Sigmoid colon (tissue), 7 donors: ENCODE data around the gene BCL7C. TPM values are rescaled to one million over a fixed set of nuclear protein-coding genes. Genes with fewer than 3 reads are reported as not detected.
"Not testable (repeated sequence)": the region's sequence is repeated elsewhere in the genome, so short reads cannot be mapped to it uniquely, and the experiment has no call there.

Experiments used
- DNase-seq: peaks from one replicate; pipeline ENCODE4 v3.0.0-alpha.2; 2019
- H3K27ac ChIP-seq, 4 donors: fragments of 200-600 bp; sonication (generic); one replicate each; pipeline ENCODE4 v1.5.1; 2016 to 2019; ENCODE audit warnings: mild to moderate bottlenecking in 1 of 4
- H3K27me3 ChIP-seq, 3 donors: fragments of 200-600 bp; sonication (generic); one replicate each; pipeline ENCODE4 v1.5.1; 2019; ENCODE audit warnings: mild to moderate bottlenecking in 1 of 3
- H3K36me3 ChIP-seq, 4 donors: fragments of 200-600 bp; sonication (generic); one replicate each; pipeline ENCODE4 v1.5.1; 2016 to 2019
- H3K4me1 ChIP-seq, 4 donors: fragments of 200-600 bp; sonication (generic); one replicate each; pipeline ENCODE4 v1.5.1; 2017 to 2019
- H3K4me3 ChIP-seq, 4 donors: fragments of 200-600 bp; sonication (generic); one replicate each; pipeline ENCODE4 v1.5.1; 2017 to 2019; ENCODE audit warnings: mild to moderate bottlenecking in 2 of 4, moderate library complexity in 1 of 4
- H3K9me3 ChIP-seq, 4 donors: fragments of 200-600 bp in 3 of 4; sonication (generic) in 3 of 4; one replicate each; pipeline versions ENCODE4 v1.5.1 to v1.6.1; 2013 to 2019
- EP300 ChIP-seq, 4 donors: sonication (generic); formaldehyde crosslinking; IDR thresholded peaks; one replicate each; pipeline ENCODE4 v1.6.1; 2017; ENCODE audit warnings: antibody characterized with exemption in 4 of 4
- POLR2A ChIP-seq, 2 donors: fragments of 450-650 bp; IDR thresholded peaks; one replicate each; pipeline ENCODE4 v1.6.1; 2016; ENCODE audit warnings: antibody characterized with exemption in 2 of 2, mild to moderate bottlenecking in 2 of 2, moderate library complexity in 2 of 2
- POLR2AphosphoS5 ChIP-seq, 4 donors: sonication (generic); formaldehyde crosslinking; IDR thresholded peaks; one replicate each; pipeline ENCODE4 v1.6.1; 2017; ENCODE audit warnings: antibody characterized with exemption in 4 of 4
- WGBS, 2 donors: extraction: QIAGEN DNeasy Blood & Tissue Kit; methylation state at CpG; one replicate each; pipeline ENCODE4 v1.1.7; 2013; 5-methylcytosine and 5-hydroxymethylcytosine counted together
- intact Hi-C: fragments of 100-400 bp; cut with DNase I; formaldehyde crosslinking; loops from one replicate; pipeline ENCODE4 v1.15.1; 2023
- polyA plus RNA-seq, 3 donors: library from polyadenylated mRNA; stranded (reverse); fragments of 200-250 nt; gene quantifications; one replicate each; pipeline ENCODE4 v1.2.3, GENCODE V29; 2013
- total RNA-seq, 4 donors: library from RNA; depleted of rRNA; stranded (reverse); fragments of >200 nt; gene quantifications; one replicate each; pipeline ENCODE4 v1.1.0, GENCODE V29; 2016
- TF ChIP-seq, protein P1 (sequence below), 4 experiments: fragments of 450-650 bp in 3 of 4; fragments of 200-600 bp in 1 of 4; IDR thresholded peaks; one replicate each; pipeline ENCODE4 v1.5.1; 2016 to 2019; ENCODE audit warnings: antibody characterized with exemption in 4 of 4, mild to moderate bottlenecking in 3 of 4, moderate library complexity in 2 of 4
- donor health status: healthy with polysubstance abuse.
- donor health status: Bipolar disorder and iron deficiency.
- donor health status: healthy.

BCL7C gene
- 10 to 100 TPM; 45.7 to 63.1 (median 55.2) TPM for total RNA-seq
- 10 to 100 TPM; 27.9 to 42.0 (median 30.7) TPM for polyA plus RNA-seq

GRCh38 chr16:30893744-30894539 lies at the start of gene BCL7C:
Gene BCL7C, minus strand, starts transcription at chr16:30894077. Its CDS starts 133 bp downstream, at chr16:30893944.
- intact Hi-C loops = loop anchor here (2.0 to 5.0 kb wide), 2 partner anchors 29 to 132 kb away; partner anchors contain the start of genes CFAP119, FBXL19 and RNF40
- Histone ChIP-seq H3K27me3 (no peaks in the 10 kb centered on the region), H3K4me3 (peak within 1 kb of the TSS; percentile 74 to 94 (median 86)), H3K27ac (peak within 1 kb of the TSS; percentile 95 to 99 (median 98)), H3K9me3 (no peaks in the 10 kb centered on the region), H3K4me1 (peaks cover 0 to 48% (median 39%) of the 10 kb centered on the region in 4 donors), H3K36me3 (peaks cover 10 to 29% (median 15%) of the 10 kb centered on the region in 4 donors)
- WGBS, 2 donors = 0 to 1% methylated on average over 97 of the region's 97 CpGs
- DNase-seq = peak; percentile 95
- no peak for TF ChIP-seq EP300 (IDR thresholded peaks at IDR 0.05)
- TF ChIP-seq POLR2AphosphoS5 (IDR thresholded peaks at IDR 0.05) = peak in 3 of 4 donors; percentile 52 to 55 (median 54)
- TF ChIP-seq, protein P1, sequence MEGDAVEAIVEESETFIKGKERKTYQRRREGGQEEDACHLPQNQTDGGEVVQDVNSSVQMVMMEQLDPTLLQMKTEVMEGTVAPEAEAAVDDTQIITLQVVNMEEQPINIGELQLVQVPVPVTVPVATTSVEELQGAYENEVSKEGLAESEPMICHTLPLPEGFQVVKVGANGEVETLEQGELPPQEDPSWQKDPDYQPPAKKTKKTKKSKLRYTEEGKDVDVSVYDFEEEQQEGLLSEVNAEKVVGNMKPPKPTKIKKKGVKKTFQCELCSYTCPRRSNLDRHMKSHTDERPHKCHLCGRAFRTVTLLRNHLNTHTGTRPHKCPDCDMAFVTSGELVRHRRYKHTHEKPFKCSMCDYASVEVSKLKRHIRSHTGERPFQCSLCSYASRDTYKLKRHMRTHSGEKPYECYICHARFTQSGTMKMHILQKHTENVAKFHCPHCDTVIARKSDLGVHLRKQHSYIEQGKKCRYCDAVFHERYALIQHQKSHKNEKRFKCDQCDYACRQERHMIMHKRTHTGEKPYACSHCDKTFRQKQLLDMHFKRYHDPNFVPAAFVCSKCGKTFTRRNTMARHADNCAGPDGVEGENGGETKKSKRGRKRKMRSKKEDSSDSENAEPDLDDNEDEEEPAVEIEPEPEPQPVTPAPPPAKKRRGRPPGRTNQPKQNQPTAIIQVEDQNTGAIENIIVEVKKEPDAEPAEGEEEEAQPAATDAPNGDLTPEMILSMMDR (IDR thresholded peaks at IDR 0.05) = peak in 3 of 4 experiments; percentile 7 to 30 (median 15)

DNA sequence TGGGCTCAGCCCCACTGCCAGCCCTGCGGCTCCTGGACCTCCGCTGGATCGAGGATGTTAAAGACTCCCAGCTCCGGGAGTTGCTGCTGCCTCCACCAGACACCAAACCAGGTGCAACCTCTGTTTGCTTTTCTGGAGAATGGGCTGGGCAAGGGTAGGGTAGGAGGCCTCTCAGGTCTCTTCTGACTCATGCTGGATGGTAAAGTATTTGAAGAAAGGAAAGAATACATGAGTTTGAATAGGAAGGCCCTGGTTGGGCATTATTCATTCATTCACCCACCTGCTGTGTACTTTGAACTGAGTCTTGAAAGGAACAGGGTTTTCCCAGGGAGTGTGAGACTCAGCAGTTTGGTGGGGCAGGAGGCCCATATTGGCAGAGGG lies 48.5 kb upstream of the BCL7C start:
- H3K27ac ChIP-seq = peak overlapping the region in 2 of 4 donors; percentile 12 to 46
- TF ChIP-seq POLR2A (IDR thresholded peaks at IDR 0.05) (no peak), POLR2AphosphoS5 (IDR thresholded peaks at IDR 0.05) (no peak), EP300 (IDR thresholded peaks at IDR 0.05) (no peak)
- TF ChIP-seq, protein P1 (IDR thresholded peaks at IDR 0.05) = no peak

DNA sequence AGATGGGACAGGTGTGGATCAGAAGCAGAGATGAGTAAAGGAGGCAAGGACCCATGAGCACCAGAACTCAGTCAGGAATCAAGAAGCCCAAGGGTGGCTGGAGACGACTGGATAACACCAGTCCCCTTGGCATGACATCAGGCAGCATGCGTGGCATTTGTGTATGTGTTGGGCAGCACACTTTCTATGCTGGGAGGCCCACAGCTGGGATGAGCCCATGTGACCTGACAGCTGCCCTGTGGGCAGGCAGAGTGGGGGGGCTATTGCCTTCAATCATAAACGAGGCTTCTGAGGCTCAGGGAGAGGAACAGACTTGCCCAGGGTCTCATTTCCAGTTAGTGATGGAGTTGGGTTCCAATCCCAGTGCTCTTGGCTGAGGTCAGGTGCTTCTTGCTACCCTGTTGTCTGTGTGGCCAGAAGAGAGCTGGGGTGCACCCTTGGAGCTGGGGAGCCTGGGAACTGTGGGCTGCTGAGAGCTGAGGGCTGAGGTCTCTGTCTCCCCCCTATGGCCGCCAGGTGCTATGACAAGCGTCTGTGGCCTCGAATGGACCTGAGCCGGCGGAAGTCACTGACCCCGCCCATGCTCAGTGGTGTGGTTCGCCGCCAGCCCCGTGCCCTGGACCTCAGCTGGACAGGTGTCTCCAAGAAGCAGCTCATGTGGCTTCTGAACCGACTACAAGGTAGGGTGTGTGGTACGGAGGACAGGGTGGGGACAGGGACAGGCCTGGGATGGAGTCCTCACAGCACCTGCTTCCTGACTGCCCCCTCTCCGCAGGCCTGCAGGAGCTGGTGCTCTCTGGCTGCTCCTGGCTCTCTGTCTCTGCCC lies 47.9 kb upstream of the BCL7C start:
- intact Hi-C loops = no loop called here
- H3K4me1 ChIP-seq = peaks cover 0 to 22% (median 10%) of the 10 kb centered on the region in 4 donors
- H3K4me3 ChIP-seq = no peak overlapping the region
- TF ChIP-seq POLR2AphosphoS5 (IDR thresholded peaks at IDR 0.05) = no peak
- no peak for TF ChIP-seq EP300 (IDR thresholded peaks at IDR 0.05)
- TF ChIP-seq, protein P1 (IDR thresholded peaks at IDR 0.05) = peak; percentile 49 to 91 (median 72)
- H3K36me3 ChIP-seq = peaks cover 0 to 53% (median 8%) of the 10 kb centered on the region in 4 donors
- 19 to 22% methylated on average over 15 of the region's 15 CpGs for WGBS, 2 donors
- no peaks in the 10 kb centered on the region for H3K27me3 ChIP-seq
- no peaks in the 10 kb centered on the region for H3K9me3 ChIP-seq
- peak overlapping the region in 2 of 4 donors; percentile 12 to 46 for H3K27ac ChIP-seq
- peak; percentile 88 for DNase-seq

More for the DNA sequence above, 48.5 kb upstream of the BCL7C start:
- Histone ChIP-seq H3K4me1 (peaks cover 0 to 21% (median 9%) of the 10 kb centered on the region in 4 donors), H3K36me3 (peaks cover 0 to 47% (median 8%) of the 10 kb centered on the region in 4 donors), H3K9me3 (no peaks in the 10 kb centered on the region), H3K27me3 (no peaks in the 10 kb centered on the region), H3K4me3 (no peak overlapping the region)
- no peak for DNase-seq
- WGBS, 2 donors = 35 to 76% methylated on average over 4 of the region's 4 CpGs
- intact Hi-C loops = no loop called here

DNA sequence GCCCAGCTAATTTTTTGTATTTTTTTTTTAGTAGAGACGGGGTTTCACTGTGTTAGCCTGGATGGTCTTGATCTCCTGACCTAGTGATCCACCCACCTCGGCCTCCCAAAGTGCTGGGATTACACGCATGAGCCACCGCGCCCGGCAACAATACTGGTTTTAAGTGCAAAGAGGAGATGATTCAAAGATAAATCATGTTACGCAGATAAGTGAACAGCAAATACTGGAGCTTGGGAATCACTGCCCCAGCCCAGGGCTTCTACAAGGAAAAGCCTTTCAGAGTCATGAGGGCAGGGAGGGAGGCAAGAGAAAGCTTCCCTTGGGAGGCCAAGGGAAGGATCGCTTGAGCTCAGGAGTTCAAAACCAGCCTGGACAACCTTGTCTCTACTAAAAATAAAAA lies 45.7 kb upstream of the BCL7C start:
- Histone ChIP-seq H3K4me1 (peaks cover 0 to 22% (median 10%) of the 10 kb centered on the region in 4 donors), H3K36me3 (peaks cover 0 to 53% (median 2%) of the 10 kb centered on the region in 4 donors)
- WGBS, 2 donors = 96% methylated on average over 8 of the region's 8 CpGs
- DNase-seq, H3K27me3 ChIP-seq, H3K9me3 ChIP-seq, H3K27ac ChIP-seq, H3K4me3 ChIP-seq, intact Hi-C loops: not testable (repeated sequence)

- DNase-seq = no peak
- intact Hi-C loops = no loop called here
- TF ChIP-seq, protein P1 (IDR thresholded peaks at IDR 0.05) = no peak
- TF ChIP-seq POLR2A (IDR thresholded peaks at IDR 0.05) (no peak), EP300 (IDR thresholded peaks at IDR 0.05) (no peak), POLR2AphosphoS5 (IDR thresholded peaks at IDR 0.05) (no peak)
- no peaks in the 10 kb centered on the region for H3K9me3 ChIP-seq
- no peak overlapping the region for H3K4me3 ChIP-seq
- peaks cover 0 to 51% (median 0%) of the 10 kb centered on the region in 4 donors for H3K36me3 ChIP-seq
- peak overlapping the region; percentile 47 to 56 (median 52) for H3K27ac ChIP-seq
- H3K27me3 ChIP-seq = no peaks in the 10 kb centered on the region
- peaks cover 0 to 22% (median 10%) of the 10 kb centered on the region in 4 donors for H3K4me1 ChIP-seq
- 40 to 68% methylated on average over 5 of the region's 5 CpGs for WGBS, 2 donors
Observed at GRCh38 chr16:30937692-30938091, 43.8 kb upstream of the BCL7C start.
